PC-9 (cell line): ENCODE measurements around the gene PRKACA. TPM values are rescaled to one million over a fixed set of nuclear protein-coding genes. Genes with fewer than 3 reads are reported as not detected.

Source experiments
- BruUV-seq: library from RNA; stranded (reverse); fragments of 400-500 nt; replicated peaks from 2 replicates; lab custom pipeline; 2021; lab: Mats Ljungman, UMichigan
- CTCF ChIA-PET: fragments of 300-600 bp; sonication (Branson Sonifier 250); formaldehyde crosslinking; loops from one replicate; lab custom pipeline; 2022; ENCODE audit warnings: antibody characterized with exemption; lab: Charles Lee
- POLR2A ChIA-PET: fragments of 300-600 bp; sonication (Branson Sonifier 250); formaldehyde crosslinking; loops from one replicate; lab custom pipeline; 2022; ENCODE audit warnings: antibody characterized with exemption; ENCODE audit not compliant: unreplicated experiment; lab: Charles Lee
- DNase-seq, 2 experiments: peaks; one replicate each; pipeline versions ENCODE4 v3.0.0 to v3.0.0-alpha.2; 2015 to 2022; ENCODE audit warnings: mixed read lengths in 1 of 2
- H2AFZ ChIP-seq: fragments of 200-600 bp; sonication (generic); 2 replicates; pipeline ENCODE4 v1.8.1; 2017; ENCODE audit warnings: antibody characterized with exemption
- H3F3A ChIP-seq: fragments of 200-600 bp; sonication (generic); 2 replicates; pipeline ENCODE4 v1.8.1; 2017; ENCODE audit warnings: antibody characterized with exemption, mild to moderate bottlenecking, low read depth; ENCODE audit not compliant: insufficient read depth
- H3K27ac ChIP-seq: fragments of 200-600 bp; sonication (generic); 2 replicates; pipeline ENCODE4 v1.6.1; 2016; ENCODE audit warnings: mixed run types
- H3K27me3 ChIP-seq: fragments of 200-600 bp; sonication (generic); 2 replicates; pipeline ENCODE4 v1.6.1; 2016; ENCODE audit warnings: low read depth, mixed run types; ENCODE audit not compliant: insufficient read depth
- H3K36me3 ChIP-seq: fragments of 200-600 bp; sonication (generic); 2 replicates; pipeline ENCODE4 v1.6.1; 2016; ENCODE audit warnings: low read depth, mixed run types
- H3K4me1 ChIP-seq: fragments of 200-600 bp; sonication (generic); replicated peaks from 2 replicates; pipeline ENCODE4 v1.6.1; 2016; ENCODE audit warnings: mixed run types; ENCODE audit not compliant: insufficient read depth
- H3K4me2 ChIP-seq: fragments of 200-600 bp; sonication (generic); 2 replicates; pipeline ENCODE4 v1.6.1; 2017; ENCODE audit warnings: mixed run types
- H3K4me3 ChIP-seq: fragments of 200-600 bp; sonication (generic); 2 replicates; pipeline ENCODE4 v1.6.1; 2016; ENCODE audit warnings: mixed run types
- H3K79me2 ChIP-seq: fragments of 200-600 bp; sonication (generic); 2 replicates; pipeline ENCODE4 v1.6.1; 2017; ENCODE audit warnings: low read depth, mixed run types
- H3K9me2 ChIP-seq: fragments of 200-600 bp; sonication (generic); 2 replicates; pipeline ENCODE4 v1.8.1; 2017; ENCODE audit warnings: mild to moderate bottlenecking; ENCODE audit not compliant: insufficient read depth
- H3K9me3 ChIP-seq: fragments of 200-600 bp; sonication (generic); 2 replicates; pipeline ENCODE4 v1.8.1; 2016; ENCODE audit warnings: low read depth; ENCODE audit not compliant: insufficient read depth
- H4K20me1 ChIP-seq: fragments of 200-600 bp; sonication (generic); 2 replicates; pipeline ENCODE4 v1.8.1; 2017; ENCODE audit not compliant: insufficient read depth
- CTCF ChIP-seq: fragments of 200-600 bp; sonication (generic); conservative IDR thresholded peaks from 2 replicates; pipeline ENCODE4 v1.6.1; 2017; ENCODE audit warnings: mixed run types, antibody characterized with exemption, mild to moderate bottlenecking, moderate library complexity
- EZH2 ChIP-seq: fragments of 200-600 bp; sonication (generic); IDR thresholded peaks from 2 replicates; pipeline ENCODE4 v1.8.0; 2017; ENCODE audit warnings: antibody characterized with exemption, low read depth
- intact Hi-C: fragments of 100-400 bp; cut with micrococcal nuclease; formaldehyde crosslinking; loops from one replicate; pipeline ENCODE4 v1.10.0; 2022; ENCODE audit not compliant: unreplicated experiment
- total RNA-seq: library from RNA; stranded (reverse); gene quantifications from 2 replicates; pipeline ENCODE4 v1.2.3, GENCODE V29; 2021

PRKACA gene
- total RNA-seq, 1 experiment from 2014 or later, result 82.8 TPM

- POLR2A ChIA-PET, result interaction anchor here (0.5 kb wide), 1 partner anchor 368 kb away, joined by 4 read pairs; the partner anchor contains the start of gene DNAJB1
- Histone ChIP-seq H3K27me3 (no peaks in the 10 kb centered on the region), H3K36me3 (no peaks in the 10 kb centered on the region), H2AFZ (no peak overlapping the region), H3K27ac (no peak overlapping the region), H4K20me1 (no peaks in the 10 kb centered on the region), H3K4me2 (no peak overlapping the region), H3K4me3 (no peak overlapping the region), H3K4me1 (no peaks in the 10 kb centered on the region), H3K9me2 (no peaks in the 10 kb centered on the region), H3F3A (peaks cover 4% of the 10 kb centered on the region; the same call in 1 of the 2 replicates), H3K9me3 (no peaks in the 10 kb centered on the region), H3K79me2 (no peaks in the 10 kb centered on the region)
- intact Hi-C loops, result no loop called here
- DNase-seq, result no peak
- TF ChIP-seq EZH2 (no peak), CTCF (no peak)
- no TSS peak for BruUV-seq
- CTCF ChIA-PET, result no interaction called here
These were observed 32.6 kb upstream of the PRKACA start for GRCh38 chr19:14150041-14150769.

- BruUV-seq, result TSS peak; percentile 25
- Histone ChIP-seq H4K20me1 (no peaks in the 10 kb centered on the region), H3K4me2 (no peak overlapping the region), H3K27me3 (no peaks in the 10 kb centered on the region), H3K4me1 (no peaks in the 10 kb centered on the region), H3K36me3 (no peaks in the 10 kb centered on the region), H2AFZ (no peak overlapping the region), H3K4me3 (no peak overlapping the region), H3K9me3 (no peaks in the 10 kb centered on the region), H3K9me2 (no peaks in the 10 kb centered on the region), H3K79me2 (no peaks in the 10 kb centered on the region), H3K27ac (no peak overlapping the region), H3F3A (peaks cover under 1% of the 10 kb centered on the region; the same call in 1 of the 2 replicates)
- CTCF ChIA-PET, result no interaction called here
- POLR2A ChIA-PET, result no interaction called here
- no peak for DNase-seq
- no peak for TF ChIP-seq CTCF
- TF ChIP-seq EZH2, result no peak
- intact Hi-C loops, result no loop called here
These were observed 32.0 kb upstream of the PRKACA start for GRCh38 chr19:14149509-14149994.

- H3K4me2 ChIP-seq, result no peak overlapping the region
- no peaks in the 10 kb centered on the region for H3F3A ChIP-seq
- H2AFZ ChIP-seq, result no peak overlapping the region
- no peaks in the 10 kb centered on the region for H3K9me3 ChIP-seq
- no peaks in the 10 kb centered on the region for H3K36me3 ChIP-seq
- H3K79me2 ChIP-seq, result no peaks in the 10 kb centered on the region
- H3K4me3 ChIP-seq, result no peak overlapping the region
- H3K4me1 ChIP-seq, result no peaks in the 10 kb centered on the region
- no peak overlapping the region for H3K27ac ChIP-seq
- DNase-seq, result no peak
- BruUV-seq, result no TSS peak
- H3K9me2 ChIP-seq, result no peaks in the 10 kb centered on the region
- no peaks in the 10 kb centered on the region for H4K20me1 ChIP-seq
- intact Hi-C loops, result no loop called here
- no peaks in the 10 kb centered on the region for H3K27me3 ChIP-seq
- ChIA-PET CTCF (interaction anchor here (1.1 kb wide), 1 partner anchor 319 kb away, joined by 4 read pairs; no protein-coding TSS in a partner anchor), POLR2A (interaction anchor here (0.5 to 0.6 kb wide), 2 partner anchors 212 to 542 kb away, joined by 4 to 5 read pairs; no protein-coding TSS in a partner anchor)
- TF ChIP-seq CTCF, result no peak
- no peak for TF ChIP-seq EZH2
These were observed 31.3 kb upstream of the PRKACA start for GRCh38 chr19:14148751-14149410.
